DMS 273 (cell line): ENCODE measurements around the gene PIR.

ENCODE experiments used
- DNase-seq: peaks from one replicate; lab custom pipeline; 2025; ENCODE audit not compliant: unreplicated experiment; lab: John Stamatoyannopoulos, UW

PIR gene

GRCh38 chrX:15350329-15350996 lies 142.7 kb downstream of the PIR start:
- no peak for DNase-seq

GRCh38 chrX:15349046-15349445 lies 144.1 kb downstream of the PIR start:
- DNase-seq: peak; percentile 93

GRCh38 chrX:15345976-15346375 lies 147.2 kb downstream of the PIR start:
- DNase-seq: peak; percentile 13

GRCh38 chrX:15344106-15344505 lies 149.0 kb downstream of the PIR start:
- DNase-seq: no peak

- no peak for DNase-seq
These were observed 150.1 kb downstream of the PIR start for GRCh38 chrX:15343075-15343476.

GRCh38 chrX:15340867-15341266 lies 152.3 kb downstream of the PIR start:
- DNase-seq: no peak

GRCh38 chrX:15336023-15336413 lies 157.1 kb downstream of the PIR start:
- peak; percentile 50 for DNase-seq

- DNase-seq: peak; percentile 99
These were observed 157.8 kb downstream of the PIR start, which contains the start of gene PIGA for GRCh38 chrX:15335135-15336022. Gene PIGA, minus strand, starts transcription at chrX:15335523. Its CDS starts 3,593 bp downstream, at chrX:15331930.
